Large intestine (tissue), 3 donors: ENCODE measurements around the gene RAPGEF2. TPM values are rescaled to one million over a fixed set of nuclear protein-coding genes. Genes with fewer than 3 reads are reported as not detected.
A peak's percentile ranks its signal among the peaks of the same experiment; 100 is the strongest.
"Not testable (repeated sequence)": the region's sequence is repeated elsewhere in the genome, so short reads cannot be mapped to it uniquely, and the experiment has no call there.

Experiments
- DNase-seq, 2 donors: peaks; one replicate each; pipeline versions ENCODE4 v3.0.0 to v3.0.0-alpha.2; 2013
- H3K27ac ChIP-seq: one replicate; pipeline ENCODE4 v1.5.1; 2013; ENCODE audit warnings: low read length
- H3K27me3 ChIP-seq: 2 replicates; pipeline ENCODE4 v1.6.1; 2013; ENCODE audit warnings: low read length; ENCODE audit not compliant: control insufficient read depth, insufficient read depth
- H3K36me3 ChIP-seq: 2 replicates; pipeline ENCODE4 v1.6.1; 2013; ENCODE audit warnings: low read length; ENCODE audit not compliant: control insufficient read depth, insufficient read depth
- H3K4me1 ChIP-seq: one replicate; pipeline ENCODE4 v1.6.1; 2013; ENCODE audit warnings: low read length; ENCODE audit not compliant: control insufficient read depth, insufficient read depth
- H3K4me3 ChIP-seq: one replicate; pipeline ENCODE4 v1.5.1; 2013; ENCODE audit warnings: low read length
- H3K9me3 ChIP-seq: one replicate; pipeline ENCODE4 v1.6.1; 2013; ENCODE audit warnings: mild to moderate bottlenecking, low read depth, low read length, moderate library complexity; ENCODE audit not compliant: control insufficient read depth
- WGBS: methylation state at CpG from one replicate; pipeline ENCODE4 v1.1.5; 2013; ENCODE audit warnings: low lambda C conversion rate; ENCODE audit not compliant: insufficient coverage; 5-methylcytosine and 5-hydroxymethylcytosine counted together
- polyA plus RNA-seq: library from polyadenylated mRNA; unstranded; fragments of 120-200 nt; gene quantifications from one replicate; pipeline ENCODE4 v1.2.1, GENCODE V29; 2013

RAPGEF2 gene
- polyA plus RNA-seq, 1 donor: 43.4 TPM

DNA sequence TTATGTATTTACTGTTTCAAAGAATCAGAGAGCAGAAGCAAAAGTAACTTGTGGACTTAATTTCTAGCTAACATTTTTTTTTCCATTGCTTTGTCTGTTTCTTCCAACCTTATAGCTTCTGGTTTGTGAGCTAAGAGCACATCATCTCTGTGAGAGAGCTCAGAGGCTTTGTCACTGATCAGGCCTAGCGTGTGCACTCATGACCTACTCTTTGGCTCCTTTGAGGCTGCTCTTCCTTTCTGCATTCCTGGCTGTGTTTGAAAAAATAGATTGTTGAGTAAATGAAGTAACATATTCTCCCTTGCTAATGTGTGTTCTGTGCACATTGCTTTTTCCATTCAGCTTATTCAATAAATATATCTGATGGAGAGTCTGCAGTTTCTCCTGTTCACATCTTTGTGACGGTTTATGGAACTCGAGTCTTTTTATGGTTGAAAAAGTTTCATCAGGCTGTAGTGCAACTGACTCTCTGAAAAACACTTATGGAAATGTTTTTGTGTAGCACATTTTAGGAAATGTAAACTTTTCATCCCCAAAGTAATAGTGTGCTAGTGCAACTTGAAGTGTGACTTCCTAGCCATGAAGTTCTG, 133.0 kb downstream of the RAPGEF2 start:
- no peak overlapping the region for H3K27ac ChIP-seq
- no peak overlapping the region for H3K4me3 ChIP-seq
- H3K9me3 ChIP-seq: no peaks in the 10 kb centered on the region
- H3K36me3 ChIP-seq: no peaks in the 10 kb centered on the region
- no CpG with 5 or more reads among the region's 3 CpGs for WGBS
- no peaks in the 10 kb centered on the region for H3K4me1 ChIP-seq
- no peak for DNase-seq
- H3K27me3 ChIP-seq: no peaks in the 10 kb centered on the region

DNA sequence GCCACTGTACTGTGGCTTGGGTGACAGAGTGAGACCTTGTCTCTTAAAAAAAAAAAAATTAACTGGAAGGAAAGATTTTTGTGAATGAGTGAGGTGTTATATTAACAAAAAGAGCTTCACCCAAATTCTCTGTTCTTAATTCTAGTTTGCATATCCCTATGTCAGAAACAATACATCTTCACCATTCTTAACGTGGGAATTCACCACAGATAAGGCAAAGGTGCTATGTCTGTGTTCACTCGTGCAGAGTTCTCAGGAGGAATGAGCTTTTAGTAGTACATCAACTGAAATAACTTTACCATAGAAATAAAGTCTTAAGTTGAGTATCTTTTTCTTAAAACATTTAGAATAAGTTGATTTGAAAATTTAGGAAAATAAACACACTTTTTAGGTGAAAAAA, 135.1 kb downstream of the RAPGEF2 start:
- no peak for DNase-seq
- H3K36me3 ChIP-seq: peaks cover 2% of the 10 kb centered on the region
- no peaks in the 10 kb centered on the region for H3K27me3 ChIP-seq
- H3K4me1 ChIP-seq: no peaks in the 10 kb centered on the region
- no peak overlapping the region for H3K4me3 ChIP-seq
- H3K9me3 ChIP-seq: no peaks in the 10 kb centered on the region
- no CpG with 5 or more reads among the region's 2 CpGs for WGBS
- H3K27ac ChIP-seq: no peak overlapping the region

GRCh38 chr4:159238631-159239030, 135.8 kb downstream of the RAPGEF2 start:
- no peaks in the 10 kb centered on the region for H3K27me3 ChIP-seq
- H3K9me3 ChIP-seq: no peaks in the 10 kb centered on the region
- no peak for DNase-seq
- WGBS: 100% methylated on average over 1 of the region's 2 CpGs
- H3K27ac ChIP-seq: no peak overlapping the region
- no peak overlapping the region for H3K4me3 ChIP-seq
- no peaks in the 10 kb centered on the region for H3K4me1 ChIP-seq
- peaks cover 2% of the 10 kb centered on the region for H3K36me3 ChIP-seq

DNA sequence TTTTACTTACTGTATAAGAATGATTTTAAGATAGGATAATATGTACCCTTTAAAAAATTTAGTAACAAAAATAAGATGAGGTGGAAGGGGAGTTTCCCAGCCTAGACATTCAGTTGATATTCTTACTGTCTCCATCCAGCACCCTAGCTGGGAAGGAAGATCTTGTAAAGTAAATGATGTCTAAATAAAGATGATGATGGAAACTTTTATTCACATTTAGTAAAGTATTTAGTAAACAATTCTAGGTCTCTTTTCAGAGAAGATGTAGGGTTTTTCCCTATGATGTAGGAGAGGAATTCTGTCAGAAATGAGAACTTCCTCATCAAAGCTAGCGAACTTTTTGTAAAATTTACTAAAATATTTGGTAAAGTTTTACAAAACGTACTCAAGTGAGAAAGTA, 136.8 kb downstream of the RAPGEF2 start:
- Histone ChIP-seq H3K27ac (no peak overlapping the region), H3K36me3 (peaks cover 2% of the 10 kb centered on the region), H3K9me3 (no peaks in the 10 kb centered on the region), H3K4me3 (no peak overlapping the region), H3K27me3 (no peaks in the 10 kb centered on the region), H3K4me1 (no peaks in the 10 kb centered on the region)
- 95% methylated on average over 2 of the region's 2 CpGs for WGBS
- DNase-seq: no peak

GRCh38 chr4:159240046-159240445, 137.2 kb downstream of the RAPGEF2 start:
- Histone ChIP-seq H3K4me1 (no peaks in the 10 kb centered on the region), H3K9me3 (no peaks in the 10 kb centered on the region), H3K27ac (no peak overlapping the region), H3K4me3 (no peak overlapping the region), H3K36me3 (peaks cover 2% of the 10 kb centered on the region), H3K27me3 (no peaks in the 10 kb centered on the region)
- WGBS: no CpG with 5 or more reads among the region's 4 CpGs
- DNase-seq: no peak

DNA sequence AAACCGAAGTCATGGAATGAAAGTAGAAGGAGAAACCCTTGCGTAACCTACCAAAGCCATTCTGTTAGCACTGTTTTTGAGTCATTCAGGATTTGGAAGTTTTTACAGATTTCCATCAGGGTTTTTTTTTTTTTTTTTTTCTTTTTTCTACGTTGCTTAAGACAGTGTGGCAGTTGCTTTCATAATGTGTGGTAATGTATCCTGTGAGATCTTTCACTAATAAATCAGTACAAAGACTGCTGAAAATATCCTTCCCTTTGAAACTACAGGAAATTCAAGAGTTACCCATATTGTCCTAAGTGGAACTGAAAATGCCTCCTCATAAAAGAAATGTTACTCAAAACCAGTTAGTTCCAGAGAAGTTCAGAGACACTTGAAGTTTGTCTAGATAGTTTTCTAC, 137.8 kb downstream of the RAPGEF2 start:
- WGBS: no CpG with 5 or more reads among the region's 3 CpGs
- no peaks in the 10 kb centered on the region for H3K9me3 ChIP-seq
- H3K27me3 ChIP-seq: no peaks in the 10 kb centered on the region
- no peak for DNase-seq
- peaks cover 2% of the 10 kb centered on the region for H3K36me3 ChIP-seq
- H3K4me3 ChIP-seq: no peak overlapping the region
- no peaks in the 10 kb centered on the region for H3K4me1 ChIP-seq
- H3K27ac ChIP-seq: no peak overlapping the region

DNA sequence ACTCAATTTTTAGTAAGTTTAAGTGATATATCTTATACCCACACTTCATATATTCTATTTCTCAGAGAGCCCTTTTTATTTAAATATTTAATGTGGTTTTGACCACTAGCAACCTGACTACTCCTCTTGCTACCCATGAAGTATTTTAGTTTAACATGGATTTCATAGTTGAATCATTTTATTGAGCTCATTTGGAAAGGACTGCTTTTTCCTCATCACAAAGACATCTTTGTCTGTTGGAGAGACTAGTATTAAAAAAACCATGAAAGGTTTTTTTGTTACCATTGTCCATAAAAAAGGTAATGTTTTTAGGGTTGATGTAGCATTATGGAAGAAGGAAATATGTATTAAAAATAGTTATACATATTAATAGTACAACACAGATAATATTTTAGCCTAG, 139.5 kb downstream of the RAPGEF2 start:
- H3K27ac ChIP-seq: no peak overlapping the region
- no peaks in the 10 kb centered on the region for H3K4me1 ChIP-seq
- no peaks in the 10 kb centered on the region for H3K27me3 ChIP-seq
- no peak for DNase-seq
- no peak overlapping the region for H3K4me3 ChIP-seq
- H3K36me3 ChIP-seq: peaks cover 2% of the 10 kb centered on the region
- no peaks in the 10 kb centered on the region for H3K9me3 ChIP-seq

DNA sequence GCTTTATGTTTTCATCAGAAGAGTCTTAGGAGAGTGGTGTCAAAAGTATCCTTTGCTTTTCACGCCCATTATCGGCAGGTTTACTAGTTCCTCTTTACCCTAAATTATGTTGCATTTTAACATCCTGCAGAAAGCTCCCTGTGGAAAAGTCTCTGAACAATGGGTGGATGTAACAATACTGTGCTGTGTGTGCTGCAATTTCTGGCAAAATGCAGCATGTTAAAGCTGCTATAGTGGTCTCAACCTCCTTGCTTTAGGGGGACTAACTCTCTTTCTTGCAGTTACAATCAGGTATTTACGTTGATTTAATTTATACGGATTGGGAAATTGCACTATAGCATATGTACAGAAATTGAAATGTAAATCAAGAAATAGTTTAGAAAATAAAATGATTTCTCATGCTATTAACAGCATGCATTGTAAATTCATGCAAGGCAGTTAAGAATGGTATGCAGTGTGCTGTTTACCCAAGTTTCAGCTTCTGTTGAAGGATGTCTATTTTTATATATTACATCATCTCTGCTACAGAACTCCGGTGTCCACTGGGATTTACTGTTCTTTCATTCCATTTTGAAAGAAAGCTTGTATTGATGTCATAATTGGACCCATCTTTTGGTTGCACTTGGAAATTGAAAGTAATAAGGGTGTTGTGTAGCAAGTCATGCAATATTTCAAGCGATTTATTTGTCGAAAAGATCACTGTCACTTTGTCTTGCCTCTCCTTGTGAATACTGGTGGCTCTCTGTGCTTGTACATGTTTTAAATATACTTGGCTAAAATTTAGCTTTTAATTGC, 145.7 kb downstream of the RAPGEF2 start:
- Histone ChIP-seq H3K27ac (peak overlapping the region; percentile 43), H3K27me3 (no peaks in the 10 kb centered on the region), H3K36me3 (peaks cover 15% of the 10 kb centered on the region), H3K9me3 (peaks cover 8% of the 10 kb centered on the region), H3K4me1 (no peaks in the 10 kb centered on the region), H3K4me3 (no peak overlapping the region)
- DNase-seq: peak in 1 of 2 donors; percentile 27
- WGBS: 92% methylated on average over 2 of the region's 7 CpGs

DNA sequence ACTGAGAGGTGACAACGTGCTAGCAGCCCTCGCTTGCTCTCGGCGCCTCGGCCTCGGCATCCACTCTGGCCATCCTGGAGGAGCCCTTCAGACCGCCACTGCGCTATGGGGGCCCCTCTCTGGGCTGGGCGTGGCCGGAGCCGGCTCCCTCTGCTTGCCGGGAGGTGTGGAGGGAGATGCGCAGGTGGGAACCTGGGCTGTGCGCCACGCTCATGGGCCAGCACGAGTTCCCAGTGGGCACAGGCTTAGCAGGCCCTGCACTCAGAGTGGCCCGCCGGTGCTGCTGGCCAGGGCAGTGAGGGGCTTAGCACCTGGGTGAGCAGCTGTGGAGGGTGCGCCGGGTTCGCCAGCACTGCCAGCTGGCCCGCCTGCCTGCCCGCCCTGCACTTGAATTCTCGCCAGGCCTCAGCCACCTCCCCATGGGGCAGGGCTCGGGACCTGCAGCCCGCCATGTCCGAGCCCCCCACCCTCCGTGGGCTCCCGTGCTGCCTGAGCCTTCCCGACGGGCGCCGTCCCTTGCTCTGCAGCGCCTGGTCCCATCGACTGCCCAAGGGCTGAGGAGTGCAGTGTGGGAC, 148.0 kb downstream of the RAPGEF2 start:
- Histone ChIP-seq H3K9me3 (peaks cover 8% of the 10 kb centered on the region), H3K4me3 (no peak overlapping the region), H3K27me3 (no peaks in the 10 kb centered on the region), H3K27ac (no peak overlapping the region), H3K36me3 (peaks cover 15% of the 10 kb centered on the region), H3K4me1 (no peaks in the 10 kb centered on the region)
- no CpG with 5 or more reads among the region's 35 CpGs for WGBS
- no peak for DNase-seq

- not testable (repeated sequence) for H3K9me3 ChIP-seq, H3K4me3 ChIP-seq, H3K4me1 ChIP-seq, H3K27ac ChIP-seq, H3K27me3 ChIP-seq, DNase-seq
- no CpG with 5 or more reads among the region's 14 CpGs for WGBS
- peaks cover 15% of the 10 kb centered on the region for H3K36me3 ChIP-seq
These were observed 148.7 kb downstream of the RAPGEF2 start for GRCh38 chr4:159251580-159251979.
